Measurements from ENCODE around the gene IP6K1.

The IP6K1 gene

GRCh38 chr3:49723628-49724551 is 62.5 kb downstream of the IP6K1 start, which contains the start of gene GMPPB (continued):
- TF ChIP-seq GLI2 (tag by site-specific recombination; IDR thresholded peaks at IDR 0.05; ENCODE audit: borderline replicate concordance, low read depth), result no peak
- TF ChIP-seq KLF1 (tag by site-specific recombination; IDR thresholded peaks at IDR 0.05), result peak; percentile 41; the same call in 1 of the 2 replicates
- TF ChIP-seq ZNF560 (tag by site-specific recombination; IDR thresholded peaks at IDR 0.05; ENCODE audit: borderline replicate concordance), result no peak
- TF ChIP-seq ZNF274 (IDR thresholded peaks at IDR 0.05; ENCODE audit: low read length), result no peak
- no peak for TF ChIP-seq ZNF274 (tag by site-specific recombination; IDR thresholded peaks at IDR 0.05; ENCODE audit: borderline replicate concordance)
- no peak for TF ChIP-seq ZNF280D (tag by site-specific recombination; IDR thresholded peaks at IDR 0.05)
- no peak for TF ChIP-seq PRDM1 (tag by site-specific recombination; IDR thresholded peaks at IDR 0.05)
- peak; percentile 61 for TF ChIP-seq GLIS1 (tag by site-specific recombination; IDR thresholded peaks at IDR 0.05)
- TF ChIP-seq SP7 (tag by site-specific recombination; IDR thresholded peaks at IDR 0.05), result peak; percentile 20; the same call in 1 of the 2 replicates
- peak; percentile 80; the same call in 1 of the 2 replicates for TF ChIP-seq BCL11A (tag by site-specific recombination; IDR thresholded peaks at IDR 0.05; ENCODE audit: low read depth)
- TF ChIP-seq ZNF324 (tag by site-specific recombination; IDR thresholded peaks at IDR 0.05), result peak; percentile 22; the same call in 1 of the 2 replicates
- peak; percentile 57; the same call in 1 of the 2 replicates for TF ChIP-seq SP3 (tag by site-specific recombination; IDR thresholded peaks at IDR 0.05)
- TF ChIP-seq ZNF335 (tag by site-specific recombination; conservative IDR thresholded peaks at IDR 0.05), result peak; percentile 89
- TF ChIP-seq, protein P1, sequence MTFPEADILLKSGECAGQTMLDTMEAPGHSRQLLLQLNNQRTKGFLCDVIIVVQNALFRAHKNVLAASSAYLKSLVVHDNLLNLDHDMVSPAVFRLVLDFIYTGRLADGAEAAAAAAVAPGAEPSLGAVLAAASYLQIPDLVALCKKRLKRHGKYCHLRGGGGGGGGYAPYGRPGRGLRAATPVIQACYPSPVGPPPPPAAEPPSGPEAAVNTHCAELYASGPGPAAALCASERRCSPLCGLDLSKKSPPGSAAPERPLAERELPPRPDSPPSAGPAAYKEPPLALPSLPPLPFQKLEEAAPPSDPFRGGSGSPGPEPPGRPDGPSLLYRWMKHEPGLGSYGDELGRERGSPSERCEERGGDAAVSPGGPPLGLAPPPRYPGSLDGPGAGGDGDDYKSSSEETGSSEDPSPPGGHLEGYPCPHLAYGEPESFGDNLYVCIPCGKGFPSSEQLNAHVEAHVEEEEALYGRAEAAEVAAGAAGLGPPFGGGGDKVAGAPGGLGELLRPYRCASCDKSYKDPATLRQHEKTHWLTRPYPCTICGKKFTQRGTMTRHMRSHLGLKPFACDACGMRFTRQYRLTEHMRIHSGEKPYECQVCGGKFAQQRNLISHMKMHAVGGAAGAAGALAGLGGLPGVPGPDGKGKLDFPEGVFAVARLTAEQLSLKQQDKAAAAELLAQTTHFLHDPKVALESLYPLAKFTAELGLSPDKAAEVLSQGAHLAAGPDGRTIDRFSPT (tag by site-specific recombination; IDR thresholded peaks at IDR 0.05), result no peak
- no peak for TF ChIP-seq SETDB1 (IDR thresholded peaks at IDR 0.05; ENCODE audit: insufficient read length, low read length)
- peak; percentile 37 for TF ChIP-seq ZEB2 (tag by site-specific recombination; IDR thresholded peaks at IDR 0.05)
- no peak for TF ChIP-seq YY1 (tag by site-specific recombination; IDR thresholded peaks at IDR 0.05)
- no peak; the same call in 1 of the 2 replicates for TF ChIP-seq PRDM10 (tag by site-specific recombination; IDR thresholded peaks at IDR 0.05)
- no peak for TF ChIP-seq ZNF266 (tag by site-specific recombination; IDR thresholded peaks at IDR 0.05; ENCODE audit: low read depth)
- TF ChIP-seq ZBTB1 (tag by site-specific recombination; IDR thresholded peaks at IDR 0.05), result peak; percentile 7; the same call in 1 of the 2 replicates
- no peak for TF ChIP-seq ZNF792 (tag by site-specific recombination; IDR thresholded peaks at IDR 0.05)
- no peak for TF ChIP-seq ZNF157 (tag by site-specific recombination; IDR thresholded peaks at IDR 0.05)
- TF ChIP-seq, protein P2, sequence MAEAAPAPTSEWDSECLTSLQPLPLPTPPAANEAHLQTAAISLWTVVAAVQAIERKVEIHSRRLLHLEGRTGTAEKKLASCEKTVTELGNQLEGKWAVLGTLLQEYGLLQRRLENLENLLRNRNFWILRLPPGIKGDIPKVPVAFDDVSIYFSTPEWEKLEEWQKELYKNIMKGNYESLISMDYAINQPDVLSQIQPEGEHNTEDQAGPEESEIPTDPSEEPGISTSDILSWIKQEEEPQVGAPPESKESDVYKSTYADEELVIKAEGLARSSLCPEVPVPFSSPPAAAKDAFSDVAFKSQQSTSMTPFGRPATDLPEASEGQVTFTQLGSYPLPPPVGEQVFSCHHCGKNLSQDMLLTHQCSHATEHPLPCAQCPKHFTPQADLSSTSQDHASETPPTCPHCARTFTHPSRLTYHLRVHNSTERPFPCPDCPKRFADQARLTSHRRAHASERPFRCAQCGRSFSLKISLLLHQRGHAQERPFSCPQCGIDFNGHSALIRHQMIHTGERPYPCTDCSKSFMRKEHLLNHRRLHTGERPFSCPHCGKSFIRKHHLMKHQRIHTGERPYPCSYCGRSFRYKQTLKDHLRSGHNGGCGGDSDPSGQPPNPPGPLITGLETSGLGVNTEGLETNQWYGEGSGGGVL (tag by site-specific recombination; IDR thresholded peaks at IDR 0.05), result 0 out of 2 replicates have a peak, but pooled peaks have one; percentile 25
- no peak for TF ChIP-seq ZNF155 (tag by site-specific recombination; IDR thresholded peaks at IDR 0.05)
- no peak for TF ChIP-seq ZNF830 (tag by site-specific recombination; IDR thresholded peaks at IDR 0.05; ENCODE audit: low read depth)
- TF ChIP-seq ZXDB (tag by site-specific recombination; IDR thresholded peaks at IDR 0.05), result peak; percentile 53
- TF ChIP-seq KLF16 (tag by site-specific recombination; IDR thresholded peaks at IDR 0.05), result peak; percentile 40; the same call in 1 of the 2 replicates
- TF ChIP-seq ZNF37A (tag by site-specific recombination; IDR thresholded peaks at IDR 0.05), result no peak
